Neural cell (in vitro differentiated cells): Measurements from ENCODE around the gene RAI1.
A peak's percentile ranks its signal among the peaks of the same experiment; 100 is the strongest.

Source experiments
- CTCF ChIP-seq: fragments of 450-650 bp; IDR thresholded peaks from 2 replicates; pipeline ENCODE4 v1.5.1; 2014; ENCODE audit warnings: antibody characterized with exemption, mild to moderate bottlenecking, moderate library complexity; ENCODE audit not compliant: poor library complexity, severe bottlenecking
- EP300 ChIP-seq: fragments of 450-650 bp; conservative IDR thresholded peaks from 2 replicates; pipeline ENCODE4 v1.6.1; 2014; ENCODE audit warnings: antibody characterized with exemption, mild to moderate bottlenecking, moderate library complexity; ENCODE audit not compliant: poor library complexity, severe bottlenecking
- EZH2 ChIP-seq: fragments of 200-600, 300-800 bp; shearing (Covaris generic), sonication (generic); IDR thresholded peaks from 2 replicates; pipeline ENCODE4 v1.6.1; 2014; ENCODE audit warnings: antibody characterized with exemption, low read length, borderline replicate concordance, mild to moderate bottlenecking; ENCODE audit not compliant: insufficient read depth, poor library complexity, severe bottlenecking
- MXI1 ChIP-seq: fragments of 450-650 bp; conservative IDR thresholded peaks from 2 replicates; pipeline ENCODE4 v1.6.1; 2014; ENCODE audit warnings: antibody characterized with exemption, mild to moderate bottlenecking; ENCODE audit not compliant: poor library complexity, severe bottlenecking
- POLR2AphosphoS5 ChIP-seq: IDR thresholded peaks from 2 replicates; pipeline ENCODE4 v1.6.1; 2012
- RAD21 ChIP-seq: fragments of 450-650 bp; conservative IDR thresholded peaks from 2 replicates; pipeline ENCODE4 v1.6.1; 2014; ENCODE audit warnings: antibody characterized with exemption, mild to moderate bottlenecking, moderate library complexity
- REST ChIP-seq: IDR thresholded peaks from 2 replicates; pipeline ENCODE4 v1.6.1; 2012; ENCODE audit warnings: borderline replicate concordance
- TAF1 ChIP-seq: IDR thresholded peaks from 2 replicates; pipeline ENCODE4 v1.6.1; 2012; ENCODE audit warnings: low read depth

GRCh38 chr17:17740615-17741348 is 59.5 kb downstream of the RAI1 start:
- TF ChIP-seq CTCF, result no peak
- TF ChIP-seq POLR2AphosphoS5, result peak; percentile 7
- no peak for TF ChIP-seq EZH2
- no peak for TF ChIP-seq REST
- TF ChIP-seq RAD21, result no peak
- no peak for TF ChIP-seq TAF1
- no peak for TF ChIP-seq EP300
- TF ChIP-seq MXI1, result no peak
